K562 (cell line): ENCODE results near the gene UQCR11. TPM values are rescaled to one million over a fixed set of nuclear protein-coding genes. Genes with fewer than 3 reads are reported as not detected.

Experiments
- ELF2 ChIP-seq: fragments of 250-450 bp; sonication (Bioruptor Pico); IDR thresholded peaks from 2 replicates; pipeline ENCODE4 v1.5.0; 2021; ENCODE audit warnings: mild to moderate bottlenecking
- FIP1L1 ChIP-seq: fragments of 200-400 bp; formaldehyde crosslinking; IDR thresholded peaks from 2 replicates; pipeline ENCODE4 v1.6.1; 2018; ENCODE audit warnings: mild to moderate bottlenecking, low read depth, low read length; ENCODE audit not compliant: poor library complexity, severe bottlenecking
- JUNB ChIP-seq: fragments of 450-650 bp; formaldehyde crosslinking; conservative IDR thresholded peaks from 2 replicates; pipeline ENCODE4 v1.4.0; 2020; ENCODE audit warnings: mild to moderate bottlenecking
- KAT7 ChIP-seq: sonication (generic); formaldehyde crosslinking; IDR thresholded peaks from 2 replicates; pipeline ENCODE4 v1.8.0; 2022; ENCODE audit warnings: missing genetic modification reagents, mild to moderate bottlenecking, borderline replicate concordance
- LEF1 ChIP-seq: fragments of 450-650 bp; IDR thresholded peaks from 2 replicates; pipeline ENCODE4 v1.6.1; 2016; ENCODE audit warnings: mild to moderate bottlenecking
- NCOA2 ChIP-seq, 2 experiments: fragments of 450-650 bp; IDR thresholded peaks; 2 replicates each; pipeline ENCODE4 v1.6.1; 2018; ENCODE audit warnings: mild to moderate bottlenecking in 2 of 2, moderate library complexity in 1 of 2; ENCODE audit not compliant: partially characterized antibody in 2 of 2
- NFIX ChIP-seq: fragments of 250-450 bp; sonication (Bioruptor Pico); IDR thresholded peaks from 2 replicates; pipeline ENCODE4 v1.4.0; 2020; ENCODE audit warnings: low read depth, mild to moderate bottlenecking, moderate library complexity
- NR1H2 ChIP-seq: sonication (generic); formaldehyde crosslinking; IDR thresholded peaks from 2 replicates; pipeline ENCODE4 v1.4.0; 2020; ENCODE audit warnings: mild to moderate bottlenecking, missing genetic modification reagents
- PHF8 ChIP-seq: fragments of 200-600 bp; sonication (generic); IDR thresholded peaks from 2 replicates; pipeline ENCODE4 v1.6.1; 2012; ENCODE audit warnings: mixed run types, mild to moderate bottlenecking, inconsistent platforms, low read length, moderate library complexity, borderline replicate concordance
- POLR2AphosphoS5 ChIP-seq: IDR thresholded peaks from 2 replicates; pipeline ENCODE4 v1.6.1; 2011; ENCODE audit warnings: mild to moderate bottlenecking, low read depth, low read length, moderate library complexity; ENCODE audit not compliant: control insufficient read depth, insufficient read depth
- SLC30A9 ChIP-seq: fragments of 250-450 bp; sonication (Bioruptor Pico); IDR thresholded peaks from 2 replicates; pipeline ENCODE4 v1.8.0; 2022; ENCODE audit warnings: mild to moderate bottlenecking, moderate library complexity
- SMAD3 ChIP-seq: fragments of 450-650 bp; formaldehyde crosslinking; conservative IDR thresholded peaks from 2 replicates; pipeline ENCODE4 v1.4.0; 2020; ENCODE audit warnings: mild to moderate bottlenecking
- SP2 ChIP-seq: IDR thresholded peaks from 2 replicates; pipeline ENCODE4 v1.6.1; 2011; ENCODE audit warnings: mild to moderate bottlenecking, low read depth, low read length, moderate library complexity; ENCODE audit not compliant: poor library complexity, severe bottlenecking; ENCODE audit errors: extremely low read depth
- polyA plus RNA-seq, 8 experiments: library from polyadenylated mRNA; depleted of rRNA in 4 of 8; stranded (reverse) in 5 of 8; unstranded in 3 of 8; fragments of >200 nt; fragmentation: Nextera tagmentation in 2 of 8; fragmentation: Illumina TruSeq in 1 of 8; extraction: Ambion mirVana in 2 of 8; extraction: Trizol in 1 of 8; gene quantifications; 2 replicates each; pipeline versions ENCODE4 v1.2.1 to v1.2.3, GENCODE V29; 2011 to 2014; ENCODE audit warnings: inconsistent platforms in 1 of 8, missing spikeins in 1 of 8
- total RNA-seq, 7 experiments: library from RNA; depleted of rRNA in 6 of 7; stranded (reverse); fragments of >200 nt in 6 of 7; fragmentation: Illumina TruSeq in 2 of 7; extraction: Trizol in 2 of 7; gene quantifications; 2 replicates each; pipeline versions ENCODE4 v1.2.1 to v1.2.3, GENCODE V29; 2011 to 2021; ENCODE audit warnings: low replicate concordance in 1 of 7
- TF ChIP-seq, protein P1 (sequence below): fragments of 450-650 bp; formaldehyde crosslinking; IDR thresholded peaks from 2 replicates; pipeline ENCODE4 v1.4.0; 2020; ENCODE audit warnings: mild to moderate bottlenecking, mixed read lengths
- TF ChIP-seq, protein P2 (sequence below): sonication (generic); formaldehyde crosslinking; IDR thresholded peaks from 2 replicates; pipeline ENCODE4 v1.9.0; 2022; ENCODE audit warnings: mild to moderate bottlenecking, missing genetic modification reagents
- TF ChIP-seq, protein P3 (sequence below): fragments of 450-650 bp; formaldehyde crosslinking; IDR thresholded peaks from 2 replicates; pipeline ENCODE4 v1.4.0; 2020; ENCODE audit warnings: mild to moderate bottlenecking, moderate library complexity
- TF ChIP-seq, protein P4 (sequence below): sonication (generic); formaldehyde crosslinking; IDR thresholded peaks from 2 replicates; pipeline ENCODE4 v1.8.0; 2022; ENCODE audit warnings: mild to moderate bottlenecking, missing genetic modification reagents

Gene UQCR11
- total and polyA plus RNA-seq, 9 of the 15 experiments (the other 6 are each of a cell fraction or from before 2014, with no cell fraction given) = 57.6 to 394 (median 259) TPM

- peak; percentile 61; the same call in 1 of the 2 replicates for TF ChIP-seq LEF1
- no peak for TF ChIP-seq NR1H2
- TF ChIP-seq NCOA2 (IDR thresholded peaks at IDR 0.05; ENCODE audit: partially characterized antibody in 2 of 2) = no peak
- peak; percentile 63; the same call in 1 of the 2 replicates for TF ChIP-seq JUNB (CRISPR knock-in tag)
- TF ChIP-seq, protein P1, sequence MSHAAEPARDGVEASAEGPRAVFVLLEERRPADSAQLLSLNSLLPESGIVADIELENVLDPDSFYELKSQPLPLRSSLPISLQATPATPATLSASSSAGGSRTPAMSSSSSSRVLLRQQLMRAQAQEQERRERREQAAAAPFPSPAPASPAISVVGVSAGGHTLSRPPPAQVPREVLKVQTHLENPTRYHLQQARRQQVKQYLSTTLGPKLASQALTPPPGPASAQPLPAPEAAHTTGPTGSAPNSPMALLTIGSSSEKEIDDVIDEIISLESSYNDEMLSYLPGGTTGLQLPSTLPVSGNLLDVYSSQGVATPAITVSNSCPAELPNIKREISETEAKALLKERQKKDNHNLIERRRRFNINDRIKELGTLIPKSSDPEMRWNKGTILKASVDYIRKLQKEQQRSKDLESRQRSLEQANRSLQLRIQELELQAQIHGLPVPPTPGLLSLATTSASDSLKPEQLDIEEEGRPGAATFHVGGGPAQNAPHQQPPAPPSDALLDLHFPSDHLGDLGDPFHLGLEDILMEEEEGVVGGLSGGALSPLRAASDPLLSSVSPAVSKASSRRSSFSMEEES (CRISPR knock-in tag) = no peak
- TF ChIP-seq SLC30A9 (CRISPR knock-in tag) = no peak
- no peak for TF ChIP-seq NFIX (CRISPR knock-in tag)
- TF ChIP-seq, protein P2, sequence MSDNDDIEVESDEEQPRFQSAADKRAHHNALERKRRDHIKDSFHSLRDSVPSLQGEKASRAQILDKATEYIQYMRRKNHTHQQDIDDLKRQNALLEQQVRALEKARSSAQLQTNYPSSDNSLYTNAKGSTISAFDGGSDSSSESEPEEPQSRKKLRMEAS = peak; percentile 62
- TF ChIP-seq, protein P3, sequence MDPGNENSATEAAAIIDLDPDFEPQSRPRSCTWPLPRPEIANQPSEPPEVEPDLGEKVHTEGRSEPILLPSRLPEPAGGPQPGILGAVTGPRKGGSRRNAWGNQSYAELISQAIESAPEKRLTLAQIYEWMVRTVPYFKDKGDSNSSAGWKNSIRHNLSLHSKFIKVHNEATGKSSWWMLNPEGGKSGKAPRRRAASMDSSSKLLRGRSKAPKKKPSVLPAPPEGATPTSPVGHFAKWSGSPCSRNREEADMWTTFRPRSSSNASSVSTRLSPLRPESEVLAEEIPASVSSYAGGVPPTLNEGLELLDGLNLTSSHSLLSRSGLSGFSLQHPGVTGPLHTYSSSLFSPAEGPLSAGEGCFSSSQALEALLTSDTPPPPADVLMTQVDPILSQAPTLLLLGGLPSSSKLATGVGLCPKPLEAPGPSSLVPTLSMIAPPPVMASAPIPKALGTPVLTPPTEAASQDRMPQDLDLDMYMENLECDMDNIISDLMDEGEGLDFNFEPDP (CRISPR knock-in tag) = no peak
- peak; percentile 35; the same call in 1 of the 2 replicates for TF ChIP-seq POLR2AphosphoS5
- TF ChIP-seq SP2 = peak; percentile 95
- peak; percentile 65; the same call in 1 of the 2 replicates for TF ChIP-seq SMAD3
- TF ChIP-seq, protein P4, sequence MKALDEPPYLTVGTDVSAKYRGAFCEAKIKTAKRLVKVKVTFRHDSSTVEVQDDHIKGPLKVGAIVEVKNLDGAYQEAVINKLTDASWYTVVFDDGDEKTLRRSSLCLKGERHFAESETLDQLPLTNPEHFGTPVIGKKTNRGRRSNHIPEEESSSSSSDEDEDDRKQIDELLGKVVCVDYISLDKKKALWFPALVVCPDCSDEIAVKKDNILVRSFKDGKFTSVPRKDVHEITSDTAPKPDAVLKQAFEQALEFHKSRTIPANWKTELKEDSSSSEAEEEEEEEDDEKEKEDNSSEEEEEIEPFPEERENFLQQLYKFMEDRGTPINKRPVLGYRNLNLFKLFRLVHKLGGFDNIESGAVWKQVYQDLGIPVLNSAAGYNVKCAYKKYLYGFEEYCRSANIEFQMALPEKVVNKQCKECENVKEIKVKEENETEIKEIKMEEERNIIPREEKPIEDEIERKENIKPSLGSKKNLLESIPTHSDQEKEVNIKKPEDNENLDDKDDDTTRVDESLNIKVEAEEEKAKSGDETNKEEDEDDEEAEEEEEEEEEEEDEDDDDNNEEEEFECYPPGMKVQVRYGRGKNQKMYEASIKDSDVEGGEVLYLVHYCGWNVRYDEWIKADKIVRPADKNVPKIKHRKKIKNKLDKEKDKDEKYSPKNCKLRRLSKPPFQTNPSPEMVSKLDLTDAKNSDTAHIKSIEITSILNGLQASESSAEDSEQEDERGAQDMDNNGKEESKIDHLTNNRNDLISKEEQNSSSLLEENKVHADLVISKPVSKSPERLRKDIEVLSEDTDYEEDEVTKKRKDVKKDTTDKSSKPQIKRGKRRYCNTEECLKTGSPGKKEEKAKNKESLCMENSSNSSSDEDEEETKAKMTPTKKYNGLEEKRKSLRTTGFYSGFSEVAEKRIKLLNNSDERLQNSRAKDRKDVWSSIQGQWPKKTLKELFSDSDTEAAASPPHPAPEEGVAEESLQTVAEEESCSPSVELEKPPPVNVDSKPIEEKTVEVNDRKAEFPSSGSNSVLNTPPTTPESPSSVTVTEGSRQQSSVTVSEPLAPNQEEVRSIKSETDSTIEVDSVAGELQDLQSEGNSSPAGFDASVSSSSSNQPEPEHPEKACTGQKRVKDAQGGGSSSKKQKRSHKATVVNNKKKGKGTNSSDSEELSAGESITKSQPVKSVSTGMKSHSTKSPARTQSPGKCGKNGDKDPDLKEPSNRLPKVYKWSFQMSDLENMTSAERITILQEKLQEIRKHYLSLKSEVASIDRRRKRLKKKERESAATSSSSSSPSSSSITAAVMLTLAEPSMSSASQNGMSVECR (CRISPR knock-in tag) = peak; percentile 77
- TF ChIP-seq ELF2 (CRISPR knock-in tag) = no peak
- TF ChIP-seq FIP1L1 = peak; percentile 79
- peak; percentile 77; the same call in 1 of the 2 replicates for TF ChIP-seq PHF8
- 0 out of 2 replicates have a peak, but pooled peaks have one; percentile 68 for TF ChIP-seq KAT7 (CRISPR knock-in tag)
These were observed 47.4 kb upstream of the UQCR11 start, which contains the start of gene TCF3 (continued) for GRCh38 chr19:1652471-1653299.
